Upper lobe of right lung (tissue), 1 donor: ENCODE measurements around the gene NQO2. TPM values are rescaled to one million over a fixed set of nuclear protein-coding genes. Genes with fewer than 3 reads are reported as not detected.

Experiments
- ATAC-seq: fragments of 200-7000 bp; cut with Tn5 transposase; one replicate; pipeline ENCODE4 v1.9.1; 2020; ENCODE audit warnings: mild to moderate bottlenecking, moderate library complexity
- DNase-seq: peaks from one replicate; pipeline ENCODE4 v3.0.0-alpha.2; 2020
- H3K27ac ChIP-seq: fragments of 200-600 bp; one replicate; pipeline ENCODE4 v1.8.0; 2022
- H3K27me3 ChIP-seq: fragments of 200-600 bp; one replicate; pipeline ENCODE4 v1.8.0; 2022; ENCODE audit warnings: mild to moderate bottlenecking
- H3K36me3 ChIP-seq: fragments of 200-600 bp; one replicate; pipeline ENCODE4 v1.8.0; 2022
- H3K4me1 ChIP-seq: fragments of 200-600 bp; one replicate; pipeline ENCODE4 v1.8.0; 2022
- H3K4me3 ChIP-seq: fragments of 200-600 bp; one replicate; pipeline ENCODE4 v1.8.0; 2022; ENCODE audit warnings: mild to moderate bottlenecking
- H3K9me3 ChIP-seq: fragments of 200-600 bp; one replicate; pipeline ENCODE4 v1.8.0; 2022
- intact Hi-C: fragments of 100-400 bp; cut with DNase I; formaldehyde crosslinking; loops from one replicate; pipeline ENCODE4 v1.11.0; 2022
- total RNA-seq: library from RNA; stranded (reverse); fragmentation: NEBNext Ultra II Directional; extraction: Animal tissue kit (Norgen Biotek cat#: 25700); gene quantifications from one replicate; pipeline ENCODE4 v1.2.1, GENCODE V29; 2021
- TF ChIP-seq, protein P1 (sequence below): fragments of 200-600 bp; IDR thresholded peaks from one replicate; pipeline ENCODE4 v1.8.0; 2022; ENCODE audit warnings: antibody characterized with exemption
- donor health status: DM: no; HTN: yes; CAD: no; lungs with severe emphysema.

NQO2 gene
- total RNA-seq, 1 donor from 2014 or later: 20.6 TPM

DNA sequence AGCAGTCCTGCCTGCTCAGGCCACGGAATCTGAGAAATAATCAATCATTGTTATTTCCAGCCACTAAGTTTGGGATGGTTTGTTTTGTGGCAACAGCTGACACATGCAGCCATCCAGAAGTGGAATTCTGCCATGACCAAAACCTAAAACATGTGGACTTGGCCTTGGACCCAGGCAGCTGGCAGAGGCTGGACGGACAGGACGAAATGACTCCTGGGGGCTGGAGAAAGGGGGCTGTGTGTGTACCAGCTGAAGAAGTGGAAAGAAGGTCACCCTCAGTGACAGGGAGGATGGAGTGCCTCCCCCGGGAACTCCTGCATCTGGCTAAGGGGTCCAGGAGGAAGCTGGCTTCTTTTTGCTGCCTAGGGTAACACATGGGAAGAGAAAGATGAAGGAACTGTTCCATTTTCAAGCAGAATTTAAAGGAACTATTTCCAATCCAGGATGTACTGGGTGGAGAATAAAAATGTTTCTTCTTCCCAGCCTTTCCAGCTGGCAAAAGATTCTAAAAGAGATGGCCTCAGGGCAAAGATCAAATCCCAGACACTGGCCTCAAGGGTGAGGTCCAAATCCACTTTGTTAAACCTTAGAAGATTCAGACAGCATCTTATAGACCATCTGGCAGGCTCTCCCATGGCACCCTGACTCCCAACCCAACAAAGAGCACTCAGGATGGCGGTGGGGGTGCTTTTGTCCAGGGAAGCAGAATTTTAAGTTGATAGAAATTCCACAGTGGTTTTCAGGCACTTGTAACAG is 42.6 kb upstream of the NQO2 start:
- Histone ChIP-seq H3K9me3 (no peaks in the 10 kb centered on the region), H3K4me3 (no peak overlapping the region), H3K4me1 (peaks cover 62% of the 10 kb centered on the region), H3K27me3 (no peaks in the 10 kb centered on the region), H3K27ac (peak overlapping the region; percentile 78), H3K36me3 (peaks cover 33% of the 10 kb centered on the region)
- no peak for ATAC-seq
- intact Hi-C loops: no loop called here
- TF ChIP-seq, protein P1, sequence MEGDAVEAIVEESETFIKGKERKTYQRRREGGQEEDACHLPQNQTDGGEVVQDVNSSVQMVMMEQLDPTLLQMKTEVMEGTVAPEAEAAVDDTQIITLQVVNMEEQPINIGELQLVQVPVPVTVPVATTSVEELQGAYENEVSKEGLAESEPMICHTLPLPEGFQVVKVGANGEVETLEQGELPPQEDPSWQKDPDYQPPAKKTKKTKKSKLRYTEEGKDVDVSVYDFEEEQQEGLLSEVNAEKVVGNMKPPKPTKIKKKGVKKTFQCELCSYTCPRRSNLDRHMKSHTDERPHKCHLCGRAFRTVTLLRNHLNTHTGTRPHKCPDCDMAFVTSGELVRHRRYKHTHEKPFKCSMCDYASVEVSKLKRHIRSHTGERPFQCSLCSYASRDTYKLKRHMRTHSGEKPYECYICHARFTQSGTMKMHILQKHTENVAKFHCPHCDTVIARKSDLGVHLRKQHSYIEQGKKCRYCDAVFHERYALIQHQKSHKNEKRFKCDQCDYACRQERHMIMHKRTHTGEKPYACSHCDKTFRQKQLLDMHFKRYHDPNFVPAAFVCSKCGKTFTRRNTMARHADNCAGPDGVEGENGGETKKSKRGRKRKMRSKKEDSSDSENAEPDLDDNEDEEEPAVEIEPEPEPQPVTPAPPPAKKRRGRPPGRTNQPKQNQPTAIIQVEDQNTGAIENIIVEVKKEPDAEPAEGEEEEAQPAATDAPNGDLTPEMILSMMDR: no peak
- no peak for DNase-seq

DNA sequence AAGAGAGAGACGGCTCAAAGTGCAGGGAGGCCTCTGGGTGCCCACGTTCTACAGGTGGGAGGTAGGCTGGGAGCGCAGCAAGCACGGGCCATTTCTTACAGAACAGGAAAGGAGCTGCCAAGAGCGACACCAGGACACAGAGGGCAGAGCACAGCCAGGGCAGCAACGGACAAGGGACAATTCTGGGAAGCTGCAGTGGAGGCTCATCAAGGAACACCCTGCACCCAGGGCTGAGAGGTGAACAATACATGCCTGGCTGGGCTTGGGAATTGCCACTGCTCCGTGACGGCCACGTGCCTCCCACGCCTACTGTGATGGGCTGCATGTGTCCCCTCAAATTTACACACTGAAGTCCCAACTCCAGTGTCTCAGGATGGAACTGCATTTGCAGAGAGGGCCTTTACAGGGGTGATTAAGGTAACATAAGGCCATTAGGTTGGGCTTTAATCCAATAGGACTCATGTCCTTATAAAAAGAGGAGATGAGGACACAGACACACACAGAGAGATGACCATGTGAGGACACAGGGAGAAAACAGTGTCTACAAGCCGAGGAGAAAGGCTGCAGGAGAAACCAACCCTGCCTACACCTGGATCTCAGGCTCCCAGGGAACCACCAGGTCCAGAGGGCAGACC is 41.9 kb upstream of the NQO2 start:
- Histone ChIP-seq H3K27me3 (no peaks in the 10 kb centered on the region), H3K9me3 (no peaks in the 10 kb centered on the region), H3K4me1 (peaks cover 62% of the 10 kb centered on the region), H3K27ac (peak overlapping the region; percentile 78), H3K36me3 (peaks cover 31% of the 10 kb centered on the region), H3K4me3 (no peak overlapping the region)
- intact Hi-C loops: no loop called here
- DNase-seq (no peak), ATAC-seq (peak; percentile 2)
- TF ChIP-seq, protein P1: no peak

DNA sequence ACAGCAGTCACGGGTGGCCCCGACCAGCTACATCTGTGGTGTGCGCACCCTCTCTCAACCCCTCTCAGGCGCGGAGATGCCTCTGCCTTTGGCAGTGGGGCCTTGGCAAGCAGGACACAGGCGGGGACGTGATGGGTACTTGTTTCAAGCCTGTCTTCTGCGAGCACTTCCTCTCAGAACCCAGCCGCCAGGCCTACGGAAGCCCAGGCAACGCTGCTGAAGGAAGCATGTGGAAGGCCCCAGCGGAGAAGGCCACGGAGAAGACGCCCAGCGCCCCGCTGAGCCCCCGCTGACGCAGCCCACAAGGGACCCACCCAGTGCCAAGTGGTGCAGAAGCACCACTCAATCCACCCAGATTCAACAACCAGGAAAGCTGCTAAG is 41.4 kb upstream of the NQO2 start:
- H3K4me3 ChIP-seq: no peak overlapping the region
- peaks cover 64% of the 10 kb centered on the region for H3K4me1 ChIP-seq
- H3K9me3 ChIP-seq: no peaks in the 10 kb centered on the region
- peak overlapping the region; percentile 78 for H3K27ac ChIP-seq
- TF ChIP-seq, protein P1: no peak
- intact Hi-C loops: no loop called here
- H3K36me3 ChIP-seq: peaks cover 28% of the 10 kb centered on the region
- peak; percentile 80 for ATAC-seq
- H3K27me3 ChIP-seq: no peaks in the 10 kb centered on the region
- DNase-seq: peak; percentile 83

DNA sequence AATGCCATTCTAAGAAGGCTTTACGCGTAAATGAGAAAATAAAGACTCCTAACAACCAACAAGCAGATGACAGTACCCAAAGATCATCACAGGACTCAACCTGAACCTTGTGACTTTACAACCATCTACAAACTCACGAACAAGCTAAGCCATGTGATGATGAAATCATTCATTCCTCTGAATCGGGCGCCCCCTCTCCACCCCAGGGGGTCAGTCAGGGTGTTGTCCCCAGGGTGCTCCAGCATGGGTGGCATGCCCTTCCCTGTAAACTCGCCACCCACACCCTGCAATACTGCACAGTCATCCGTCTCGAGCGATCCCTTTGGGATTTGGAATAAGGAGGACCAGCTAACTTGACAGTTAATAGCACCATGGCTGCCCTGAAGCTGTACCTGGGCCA is 40.9 kb upstream of the NQO2 start:
- ATAC-seq (peak; percentile 9), DNase-seq (no peak)

DNA sequence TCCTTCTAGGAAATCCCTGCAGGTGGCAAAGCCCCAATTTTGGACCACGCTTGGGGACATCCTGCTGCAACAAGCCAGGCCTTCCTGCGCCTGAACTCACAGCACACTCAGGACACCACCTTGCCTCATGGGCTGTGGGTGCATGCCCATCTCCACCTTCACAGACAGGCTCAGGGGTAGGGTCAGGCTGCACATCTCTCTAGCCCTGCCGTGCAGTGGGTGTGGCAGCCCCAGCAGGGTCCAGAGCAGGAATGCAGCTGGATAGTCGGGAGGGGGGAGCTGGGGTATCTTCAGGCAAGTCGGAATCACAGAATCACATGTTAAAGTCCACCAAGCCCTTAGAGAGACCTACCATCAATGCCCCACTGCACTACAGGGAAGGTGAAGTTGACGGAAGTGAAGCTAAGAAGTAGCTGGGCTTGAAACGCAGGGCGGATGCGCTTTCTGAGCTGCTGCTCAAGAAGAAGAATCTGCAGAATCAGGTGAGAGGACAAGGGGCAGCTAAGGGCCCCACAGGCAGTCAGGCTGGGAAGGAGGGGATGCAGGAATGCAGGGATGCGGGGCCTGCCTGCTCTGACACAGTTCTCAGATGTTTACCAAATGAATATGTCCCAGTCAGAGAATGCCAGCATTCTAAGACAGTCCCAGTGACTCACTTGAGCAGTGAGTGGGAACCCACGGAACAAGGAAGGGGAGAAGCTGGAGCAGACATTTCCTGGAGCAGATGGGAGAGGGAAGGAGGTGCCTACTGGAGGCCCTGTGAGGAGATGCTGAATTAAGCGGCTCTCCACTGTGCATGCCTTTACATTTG is 39.6 kb upstream of the NQO2 start:
- peak overlapping the region; percentile 78 for H3K27ac ChIP-seq

More for the DNA sequence above, 40.9 kb upstream of the NQO2 start:
- H3K4me3 ChIP-seq: no peak overlapping the region
- H3K9me3 ChIP-seq: no peaks in the 10 kb centered on the region
- peak overlapping the region; percentile 78 for H3K27ac ChIP-seq
- no peaks in the 10 kb centered on the region for H3K27me3 ChIP-seq
- peaks cover 25% of the 10 kb centered on the region for H3K36me3 ChIP-seq
- TF ChIP-seq, protein P1: no peak
- H3K4me1 ChIP-seq: peaks cover 64% of the 10 kb centered on the region
- intact Hi-C loops: no loop called here

More for the DNA sequence above, 39.6 kb upstream of the NQO2 start:
- TF ChIP-seq, protein P1: no peak
- DNase-seq (no peak), ATAC-seq (peak; percentile 4)
- H3K27me3 ChIP-seq: no peaks in the 10 kb centered on the region
- H3K36me3 ChIP-seq: peaks cover 12% of the 10 kb centered on the region
- no peak overlapping the region for H3K4me3 ChIP-seq
- H3K4me1 ChIP-seq: peaks cover 64% of the 10 kb centered on the region
- intact Hi-C loops: no loop called here
- no peaks in the 10 kb centered on the region for H3K9me3 ChIP-seq
